ENCODE results near the gene NIPBL.

- TF ChIP-seq CTCF (IDR thresholded peaks at IDR 0.05) (no peak), POLR2AphosphoS5 (IDR thresholded peaks at IDR 0.05) (no peak)
These were observed 5.7 kb downstream of the NIPBL start for GRCh38 chr5:36882250-36882649.
